IMR-90 (cell line): ENCODE data around the gene VAMP5. TPM values are rescaled to one million over a fixed set of nuclear protein-coding genes. Genes with fewer than 3 reads are reported as not detected.

Experiments used
- ATAC-seq: fragments of 200-7000 bp; cut with Tn5 transposase; 2 replicates; pipeline ENCODE4 v1.9.1; 2020; ENCODE audit warnings: low read depth, mild to moderate bottlenecking, moderate library complexity
- BruUV-seq: library from RNA; stranded (reverse); fragments of 400-500 nt; replicated peaks from 2 replicates; lab custom pipeline; 2021; lab: Mats Ljungman, UMichigan
- CTCF ChIA-PET: fragments of 300-600 bp; formaldehyde crosslinking; extraction: SDS; loops from one replicate; lab custom pipeline; 2021; ENCODE audit warnings: antibody characterized with exemption; lab: Yijun Ruan, JAX
- POLR2A ChIA-PET: fragments of 300-600 bp; sonication (Branson Sonifier 250); formaldehyde crosslinking; loops from one replicate; lab custom pipeline; 2022; ENCODE audit warnings: antibody characterized with exemption; ENCODE audit not compliant: unreplicated experiment; lab: Charles Lee
- DNase-seq: peaks from one replicate; pipeline ENCODE4 v3.0.0; 2013
- H2AFZ ChIP-seq: replicated peaks from 2 replicates; pipeline ENCODE3; 2013; ENCODE audit warnings: low read length, mild to moderate bottlenecking; ENCODE audit not compliant: poor library complexity
- H2AK5ac ChIP-seq: 2 replicates; pipeline ENCODE4 v1.6.1; 2013; ENCODE audit warnings: low read depth, low read length, inconsistent platforms
- H2AK9ac ChIP-seq: replicated peaks from 2 replicates; pipeline ENCODE3; 2013; ENCODE audit warnings: mild to moderate bottlenecking, low read depth, low read length, moderate library complexity; ENCODE audit not compliant: poor library complexity
- H2BK120ac ChIP-seq: 2 replicates; pipeline ENCODE4 v1.6.1; 2013; ENCODE audit warnings: low read depth, low read length, inconsistent platforms
- H2BK15ac ChIP-seq: 3 replicates; pipeline ENCODE4 v1.6.1; 2013; ENCODE audit warnings: low read depth, low read length, inconsistent platforms
- H2BK20ac ChIP-seq: 2 replicates; pipeline ENCODE4 v1.6.1; 2013; ENCODE audit warnings: low read depth, mild to moderate bottlenecking, inconsistent platforms, low read length, moderate library complexity
- H2BK5ac ChIP-seq: 2 replicates; pipeline ENCODE4 v1.6.1; 2013; ENCODE audit warnings: mild to moderate bottlenecking, low read depth, low read length, inconsistent platforms; ENCODE audit not compliant: poor library complexity, severe bottlenecking
- H3K14ac ChIP-seq: replicated peaks from 2 replicates; pipeline ENCODE4 v1.6.1; 2013; ENCODE audit warnings: low read depth, low read length, inconsistent platforms
- H3K18ac ChIP-seq: 2 replicates; pipeline ENCODE4 v1.6.1; 2013; ENCODE audit warnings: low read depth, low read length, control low read depth
- H3K23ac ChIP-seq: 2 replicates; pipeline ENCODE4 v1.6.1; 2013; ENCODE audit warnings: low read depth, low read length, inconsistent platforms
- H3K27ac ChIP-seq: 2 replicates; pipeline ENCODE4 v1.5.1; 2013; ENCODE audit warnings: mild to moderate bottlenecking, control low read depth, low read length; ENCODE audit not compliant: insufficient read depth
- H3K27me3 ChIP-seq: 2 replicates; pipeline ENCODE4 v1.6.1; 2013; ENCODE audit warnings: low read length; ENCODE audit not compliant: control insufficient read depth, insufficient read depth
- H3K36me3 ChIP-seq: 2 replicates; pipeline ENCODE4 v1.6.1; 2013; ENCODE audit warnings: low read length, mixed read lengths; ENCODE audit not compliant: control insufficient read depth, insufficient read depth
- H3K4ac ChIP-seq: 2 replicates; pipeline ENCODE4 v1.6.1; 2013; ENCODE audit warnings: low read depth, low read length, inconsistent platforms
- H3K4me1 ChIP-seq: 2 replicates; pipeline ENCODE4 v1.6.1; 2013; ENCODE audit warnings: low read length, mixed read lengths; ENCODE audit not compliant: control insufficient read depth, insufficient read depth
- H3K4me2 ChIP-seq: 2 replicates; pipeline ENCODE4 v1.6.1; 2013; ENCODE audit warnings: low read depth, mild to moderate bottlenecking, control low read depth, low read length, moderate library complexity
- H3K4me3 ChIP-seq: 2 replicates; pipeline ENCODE4 v1.5.1; 2013; ENCODE audit warnings: low read depth, mild to moderate bottlenecking, control low read depth, low read length, moderate library complexity; ENCODE audit not compliant: insufficient read depth
- H3K56ac ChIP-seq: 2 replicates; pipeline ENCODE4 v1.6.1; 2013; ENCODE audit warnings: low read length, inconsistent platforms; ENCODE audit not compliant: insufficient read depth; ENCODE audit errors: extremely low read depth
- H3K79me1 ChIP-seq, 2 experiments: 2 replicates each; pipeline ENCODE4 v1.6.1; 2013; ENCODE audit warnings: low read length in 2 of 2, inconsistent platforms in 1 of 2, low read depth in 1 of 2
- H3K9ac ChIP-seq: 2 replicates; pipeline ENCODE4 v1.6.1; 2013; ENCODE audit warnings: low read depth, low read length, control low read depth
- H3K9me1 ChIP-seq: 2 replicates; pipeline ENCODE4 v1.6.1; 2013; ENCODE audit warnings: low read length, inconsistent platforms; ENCODE audit not compliant: insufficient read depth
- H3K9me3 ChIP-seq: 2 replicates; pipeline ENCODE4 v1.6.1; 2013; ENCODE audit warnings: low read length; ENCODE audit not compliant: control insufficient read depth, insufficient read depth
- H4K20me1 ChIP-seq: 2 replicates; pipeline ENCODE4 v1.6.1; 2013; ENCODE audit warnings: low read length, inconsistent platforms; ENCODE audit not compliant: insufficient read depth
- H4K5ac ChIP-seq: 2 replicates; pipeline ENCODE4 v1.6.1; 2013; ENCODE audit warnings: mild to moderate bottlenecking, low read depth, low read length, control low read depth
- H4K8ac ChIP-seq, 2 experiments: 2 replicates each; pipeline ENCODE4 v1.6.1; 2013; ENCODE audit warnings: low read depth in 2 of 2, low read length in 2 of 2, control low read depth in 1 of 2, inconsistent platforms in 1 of 2
- H4K91ac ChIP-seq: 2 replicates; pipeline ENCODE4 v1.6.1; 2013; ENCODE audit warnings: low read depth, low read length, inconsistent platforms; ENCODE audit not compliant: insufficient read depth
- CHD1 ChIP-seq: IDR thresholded peaks from 2 replicates; pipeline ENCODE4 v1.6.1; 2012; ENCODE audit warnings: low read depth, low read length, improper control_type of control experiment
- ELK1 ChIP-seq: fragments of 150-350 bp; IDR thresholded peaks from 2 replicates; pipeline ENCODE4 v1.6.1; 2016; ENCODE audit warnings: low read depth, mild to moderate bottlenecking, low read length, moderate library complexity, borderline replicate concordance
- FOS ChIP-seq: fragments of 150-350 bp; IDR thresholded peaks from 2 replicates; pipeline ENCODE4 v1.6.1; 2016; ENCODE audit warnings: low read depth, low read length
- NFE2L2 ChIP-seq: fragments of 150-350 bp; IDR thresholded peaks from 2 replicates; pipeline ENCODE4 v1.6.1; 2016; ENCODE audit warnings: low read depth, mild to moderate bottlenecking, low read length
- POLR2A ChIP-seq: IDR thresholded peaks from 2 replicates; pipeline ENCODE4 v1.6.1; 2012; ENCODE audit warnings: mild to moderate bottlenecking, low read depth, low read length
- RCOR1 ChIP-seq: IDR thresholded peaks from 2 replicates; pipeline ENCODE4 v1.6.1; 2012; ENCODE audit warnings: mild to moderate bottlenecking, low read length, improper control_type of control experiment; ENCODE audit not compliant: insufficient replicate concordance
- SMC3 ChIP-seq: fragments of 150-350 bp; IDR thresholded peaks from 2 replicates; pipeline ENCODE4 v1.6.1; 2016; ENCODE audit warnings: low read depth, mild to moderate bottlenecking, antibody characterized with exemption, low read length, moderate library complexity
- WGBS, 2 experiments: methylation state at CpG; one replicate each; pipeline versions ENCODE4 v1.1.5 to v1.1.7; 2013; ENCODE audit warnings: missing lambda C conversion rate in 2 of 2; ENCODE audit not compliant: insufficient read length in 1 of 2; ENCODE audit errors: extremely low coverage in 2 of 2; 5-methylcytosine and 5-hydroxymethylcytosine counted together
- dilution Hi-C: fragments of 300-500 bp; cut with HindIII; formaldehyde crosslinking; loops from one replicate; pipeline ENCODE4 v1.14.3; 2018; ENCODE audit warnings: low sequenced_read_pairs; ENCODE audit not compliant: unreplicated experiment
- in situ Hi-C: fragments of 300-500 bp; cut with MboI; formaldehyde crosslinking; loops from 3 replicates; pipeline ENCODE4 v1.14.3; 2019; ENCODE audit warnings: low sequenced_read_pairs, inconsistent platforms, mixed read lengths
- intact Hi-C: fragments of 100-400 bp; cut with micrococcal nuclease; formaldehyde crosslinking; loops from 2 replicates; pipeline ENCODE4 v1.10.0; 2022
- polyA plus RNA-seq, 3 experiments: library from polyadenylated mRNA; depleted of rRNA; stranded (reverse); fragments of >200 nt; gene quantifications; 2 replicates each; pipeline ENCODE4 v1.2.3, GENCODE V29; 2012; ENCODE audit warnings: low replicate concordance in 1 of 3
- total RNA-seq: library from RNA; depleted of rRNA; stranded (reverse); fragments of >200 nt; gene quantifications from 2 replicates; pipeline ENCODE4 v1.2.3, GENCODE V29; 2012

The VAMP5 gene
- total and polyA plus RNA-seq, 2 of the 4 experiments (the other 2 are of a cell fraction), result 13.8 to 103 TPM

- no peak overlapping the region for H4K5ac ChIP-seq
- H3K9me3 ChIP-seq, result no peaks in the 10 kb centered on the region
- peaks cover 51% of the 10 kb centered on the region for H3K36me3 ChIP-seq
- POLR2A ChIA-PET, result interaction anchor here (1.2 kb wide), 1 partner anchor 136 kb away, joined by 3 read pairs; no protein-coding TSS in a partner anchor
- H3K27me3 ChIP-seq, result no peaks in the 10 kb centered on the region
- no peak for TF ChIP-seq RCOR1
- no peak for TF ChIP-seq CHD1
- no peak for TF ChIP-seq POLR2A
- no peak for TF ChIP-seq NFE2L2
- no peak for TF ChIP-seq FOS
- TF ChIP-seq SMC3, result no peak
- no peak for TF ChIP-seq ELK1
- H2AK9ac ChIP-seq, result no peak overlapping the region
- no peak overlapping the region for H4K8ac ChIP-seq
- intact Hi-C loops, result loop anchor here (5.0 kb wide), 1 partner anchor 228 kb away; the partner anchor contains the start of gene TGOLN2
- dilution Hi-C loops, result no loop called here
- no peak overlapping the region for H3K18ac ChIP-seq
- DNase-seq, result no peak
- H2BK20ac ChIP-seq, result no peak overlapping the region
- no peak for ATAC-seq
- H3K4me1 ChIP-seq, result peaks cover 13% of the 10 kb centered on the region
- H2BK120ac ChIP-seq, result no peak overlapping the region
- in situ Hi-C loops, result loop anchor here (5.0 to 10.0 kb wide), 2 partner anchors 133 to 490 kb away; no protein-coding TSS in a partner anchor
- H2BK5ac ChIP-seq, result no peak overlapping the region
- H3K4me3 ChIP-seq, result no peak overlapping the region
- H3K4me2 ChIP-seq, result no peak overlapping the region
- H3K56ac ChIP-seq, result no peak overlapping the region
- H4K91ac ChIP-seq, result no peak overlapping the region
- no peak overlapping the region for H2BK15ac ChIP-seq
- H3K14ac ChIP-seq, result no peak overlapping the region
- no peak overlapping the region for H3K9ac ChIP-seq
- WGBS, 2 experiments, result no CpG with 5 or more reads among the region's 3 CpGs
- H3K79me1 ChIP-seq, result peaks cover 26 to 60% of the 10 kb centered on the region in 2 experiments
- no peak overlapping the region for H3K4ac ChIP-seq
- H3K23ac ChIP-seq, result no peak overlapping the region
- no peak overlapping the region for H3K27ac ChIP-seq
- no peak overlapping the region for H2AK5ac ChIP-seq
- no TSS peak for BruUV-seq
- CTCF ChIA-PET, result interaction anchor here (6.8 kb wide), 1 partner anchor 135 kb away, joined by 46 read pairs; the partner anchor contains the start of gene SH2D6
- H4K20me1 ChIP-seq, result no peaks in the 10 kb centered on the region
- peaks cover 12% of the 10 kb centered on the region for H3K9me1 ChIP-seq
- H2AFZ ChIP-seq, result no peak overlapping the region
Observed at GRCh38 chr2:85554980-85555612, 29.1 kb upstream of the VAMP5 start.
